Measurements from ENCODE around the gene XIRP2. TPM values are rescaled to one million over a fixed set of nuclear protein-coding genes. Genes with fewer than 3 reads are reported as not detected.

The XIRP2 gene
- total and polyA plus RNA-seq, 2 of the 13 experiments (the other 11 are each of a cell fraction or from before 2014, with no cell fraction given), result 0.04 to 0.05 TPM

- TF ChIP-seq POGK (CRISPR knock-in tag; conservative IDR thresholded peaks at IDR 0.05) (no peak), CTCF (CRISPR knock-in tag; IDR thresholded peaks at IDR 0.05) (peak; percentile 36)
These were observed 238.9 kb downstream of the XIRP2 start (continued) for GRCh38 chr2:167127135-167127534.

GRCh38 chr2:167128130-167128529 lies 239.8 kb downstream of the XIRP2 start:
- CTCF ChIA-PET (ENCODE audit: low intra/inter-chr PET ratio, low total read pairs), result no interaction called here

More at GRCh38 chr2:167128130-167128529, 239.8 kb downstream of the XIRP2 start:
- Histone ChIP-seq H4K20me1 (ENCODE audit: insufficient read depth, low read length) (no peaks in the 10 kb centered on the region), H3K4me2 (ENCODE audit: low read depth, low read length) (no peak overlapping the region), H3K4me3 (replicated peaks in 1 of 3; ENCODE audit: insufficient read depth in 1 of 3, low read depth in 2 of 3, low read length in 3 of 3) (no peak overlapping the region), H2AFZ (ENCODE audit: low read length) (no peak overlapping the region), H3K4me1 (ENCODE audit: insufficient read depth, low read length) (no peaks in the 10 kb centered on the region), H3K9me3 (ENCODE audit: low read length) (no peaks in the 10 kb centered on the region), H3K36me3 (replicated peaks in 1 of 2; ENCODE audit: control insufficient read depth in 1 of 2, insufficient read depth in 2 of 2, low read length in 2 of 2) (no peaks in the 10 kb centered on the region), H3K79me2 (ENCODE audit: insufficient read depth, low read length) (no peaks in the 10 kb centered on the region), H3K27ac (ENCODE audit: extremely low read length, insufficient read depth, low read length) (no peak overlapping the region), H3K9ac (ENCODE audit: insufficient read depth, low read depth, low read length) (no peak overlapping the region), H3K27me3 (ENCODE audit: control insufficient read depth in 1 of 2, insufficient read depth in 2 of 2, low read length in 2 of 2) (no peaks in the 10 kb centered on the region)
- POLR2A ChIA-PET, result no interaction called here
- intact Hi-C loops (cut with micrococcal nuclease; ENCODE audit: unreplicated experiment), result no loop called here
- 53% methylated on average over 9 of the region's 9 CpGs for WGBS (ENCODE audit: low lambda C conversion rate)
- ATAC-seq (no peak), FAIRE-seq (no peak), DNase-seq (ENCODE audit: low spot score) (no peak)
- TF ChIP-seq CEBPG (CRISPR knock-in tag; IDR thresholded peaks at IDR 0.05) (0 out of 2 replicates have a peak, but pooled peaks have one; percentile 18), HOXA5 (CRISPR knock-in tag; IDR thresholded peaks at IDR 0.05) (no peak), CEBPB (IDR thresholded peaks at IDR 0.05; ENCODE audit: borderline replicate concordance, low read depth, low read length) (peak; percentile 83), ZNF207 (IDR thresholded peaks at IDR 0.05; ENCODE audit: borderline replicate concordance) (no peak), SRF (IDR thresholded peaks at IDR 0.05; ENCODE audit: low read depth, low read length) (no peak)
- no TSS peak for BruUV-seq (replicated peaks)
- in situ Hi-C loops (cut with HindIII; ENCODE audit: extremely low pct_ligation_motif_present, low pct_unique_long_range_greater_than_20kb), result loop anchor here (25.0 kb wide), 1 partner anchor 984 kb away; no protein-coding TSS in a partner anchor
